K562 (cell line): ENCODE measurements around the gene AP1AR.

Source experiments
- EZH2 ChIP-seq: IDR thresholded peaks from 2 replicates; pipeline ENCODE4 v1.6.1; 2012; ENCODE audit warnings: low read depth, mild to moderate bottlenecking, inconsistent platforms, low read length, borderline replicate concordance
- RNF2 ChIP-seq: sonication (generic); IDR thresholded peaks from 2 replicates; pipeline ENCODE4 v1.6.1; 2016
- SP2 ChIP-seq: IDR thresholded peaks from 2 replicates; pipeline ENCODE4 v1.6.1; 2011; ENCODE audit warnings: mild to moderate bottlenecking, low read depth, low read length, moderate library complexity; ENCODE audit not compliant: poor library complexity, severe bottlenecking; ENCODE audit errors: extremely low read depth

DNA sequence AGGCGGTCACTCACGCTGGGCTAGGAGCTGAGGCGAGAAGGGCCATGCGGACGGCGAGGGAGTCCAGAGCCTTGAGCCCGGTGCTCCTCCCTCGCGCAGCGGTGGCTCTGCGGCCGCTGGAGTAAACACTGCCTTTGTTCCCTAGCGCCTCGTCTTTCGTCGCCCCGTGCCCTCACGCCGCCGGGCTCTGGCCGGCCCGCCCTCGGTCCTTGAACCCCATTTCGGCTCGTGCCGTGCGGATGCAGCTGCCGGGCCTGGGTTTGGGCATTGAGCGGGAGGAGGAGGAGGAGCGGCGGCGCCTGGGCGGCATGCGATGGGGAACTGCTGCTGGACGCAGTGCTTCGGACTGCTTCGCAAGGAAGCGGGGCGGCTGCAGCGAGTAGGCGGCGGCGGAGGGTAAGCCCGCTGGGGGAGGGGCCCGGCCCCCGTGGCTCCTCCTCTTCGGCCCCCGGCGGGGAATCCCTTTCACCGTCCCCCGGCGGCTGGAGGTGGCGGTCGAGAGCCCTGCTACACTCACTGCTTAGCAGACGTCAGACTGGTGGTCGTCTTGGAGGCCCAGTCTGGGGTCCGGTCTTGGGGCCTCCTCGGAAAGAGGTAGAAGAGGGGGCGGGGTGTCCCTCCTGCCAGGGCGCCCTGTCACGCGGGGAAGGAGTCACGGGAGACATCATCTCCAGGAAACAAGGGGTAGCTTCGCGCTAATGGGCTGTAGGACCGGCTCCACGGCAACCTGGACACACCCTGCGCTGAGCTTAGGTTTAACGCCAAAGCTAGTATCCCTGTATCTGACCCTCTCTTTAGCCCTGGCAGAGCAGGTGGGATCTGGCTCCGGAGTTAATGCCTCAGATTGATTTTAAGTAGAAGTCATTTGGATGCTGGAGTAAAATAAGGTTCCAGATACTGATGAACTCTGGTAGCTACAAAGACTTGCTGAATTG is at the start of gene AP1AR:
- TF ChIP-seq RNF2, result 0 out of 2 replicates have a peak, but pooled peaks have one; percentile 25
- no peak for TF ChIP-seq EZH2
- TF ChIP-seq SP2, result no peak
